Upper lobe of left lung (tissue), 4 donors: ENCODE data around the gene ZNF263.

Source experiments
- EP300 ChIP-seq, 4 donors: sonication (generic); formaldehyde crosslinking; IDR thresholded peaks; one replicate each; pipeline ENCODE4 v1.5.1; 2017; ENCODE audit warnings: antibody characterized with exemption in 4 of 4, control low read depth in 2 of 4
- POLR2A ChIP-seq, 4 donors: fragments of 450-650 bp; IDR thresholded peaks; one replicate each; pipeline ENCODE4 v1.5.1; 2016 to 2017; ENCODE audit warnings: antibody characterized with exemption in 4 of 4, mild to moderate bottlenecking in 2 of 4
- POLR2AphosphoS5 ChIP-seq, 2 donors: sonication (generic); formaldehyde crosslinking; IDR thresholded peaks; one replicate each; pipeline ENCODE4 v1.5.1; 2017; ENCODE audit warnings: antibody characterized with exemption in 2 of 2
- TF ChIP-seq, protein P1 (sequence below), 6 experiments: fragments of 450-650 bp in 4 of 6; fragments of 200-600 bp in 2 of 6; sonication (generic) in 2 of 6; IDR thresholded peaks; one replicate each; pipeline ENCODE4 v1.5.1; 2016 to 2019; ENCODE audit warnings: antibody characterized with exemption in 6 of 6

DNA sequence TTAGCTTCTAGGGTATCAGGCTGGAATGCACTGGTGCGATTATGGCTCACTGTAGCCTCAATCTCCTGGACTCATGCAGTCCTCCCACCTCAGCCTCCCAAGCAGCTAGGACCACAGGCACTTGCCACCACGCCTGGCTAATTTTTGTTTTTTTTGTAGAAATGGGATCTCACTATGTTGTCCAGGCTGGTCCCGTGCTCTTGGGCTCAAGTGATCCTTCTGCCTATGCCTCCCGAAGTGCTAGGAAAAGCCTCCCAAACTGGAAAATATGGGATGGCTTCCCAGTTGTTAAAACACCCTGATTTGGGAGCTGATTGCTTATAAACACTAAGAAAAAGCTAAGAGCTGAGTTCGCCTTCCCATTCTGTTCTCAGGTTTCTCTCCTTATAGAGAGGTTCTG is 6.6 kb upstream of the ZNF263 start:
- TF ChIP-seq, protein P1, sequence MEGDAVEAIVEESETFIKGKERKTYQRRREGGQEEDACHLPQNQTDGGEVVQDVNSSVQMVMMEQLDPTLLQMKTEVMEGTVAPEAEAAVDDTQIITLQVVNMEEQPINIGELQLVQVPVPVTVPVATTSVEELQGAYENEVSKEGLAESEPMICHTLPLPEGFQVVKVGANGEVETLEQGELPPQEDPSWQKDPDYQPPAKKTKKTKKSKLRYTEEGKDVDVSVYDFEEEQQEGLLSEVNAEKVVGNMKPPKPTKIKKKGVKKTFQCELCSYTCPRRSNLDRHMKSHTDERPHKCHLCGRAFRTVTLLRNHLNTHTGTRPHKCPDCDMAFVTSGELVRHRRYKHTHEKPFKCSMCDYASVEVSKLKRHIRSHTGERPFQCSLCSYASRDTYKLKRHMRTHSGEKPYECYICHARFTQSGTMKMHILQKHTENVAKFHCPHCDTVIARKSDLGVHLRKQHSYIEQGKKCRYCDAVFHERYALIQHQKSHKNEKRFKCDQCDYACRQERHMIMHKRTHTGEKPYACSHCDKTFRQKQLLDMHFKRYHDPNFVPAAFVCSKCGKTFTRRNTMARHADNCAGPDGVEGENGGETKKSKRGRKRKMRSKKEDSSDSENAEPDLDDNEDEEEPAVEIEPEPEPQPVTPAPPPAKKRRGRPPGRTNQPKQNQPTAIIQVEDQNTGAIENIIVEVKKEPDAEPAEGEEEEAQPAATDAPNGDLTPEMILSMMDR (IDR thresholded peaks at IDR 0.05), result no peak
- TF ChIP-seq EP300 (IDR thresholded peaks at IDR 0.05) (no peak), POLR2AphosphoS5 (IDR thresholded peaks at IDR 0.05) (no peak), POLR2A (IDR thresholded peaks at IDR 0.05) (no peak)
